Measurements from ENCODE around the gene TIGD7. TPM values are rescaled to one million over a fixed set of nuclear protein-coding genes. Genes with fewer than 3 reads are reported as not detected.

The TIGD7 gene
- total and polyA plus RNA-seq, 8 donors: 3.4 to 14.8 (median 11.6) TPM

- DNase-seq (no peak), ATAC-seq (no peak)
- Histone ChIP-seq H3K4me1 (no peaks in the 10 kb centered on the region), H3K27me3 (no peaks in the 10 kb centered on the region), H3K27ac (no peak overlapping the region), H3K4me3 (no peak overlapping the region), H3K9me3 (peaks cover 0 to 100% of the 10 kb centered on the region in 2 donors), H3K36me3 (peaks cover 2 to 71% of the 10 kb centered on the region in 2 donors)
- intact Hi-C loops (cut with DNase I): no loop called here
- no peak for TF ChIP-seq CTCF (IDR thresholded peaks at IDR 0.05)
Observed at GRCh38 chr16:3295209-3295608, 10.0 kb downstream of the TIGD7 start.

- H3K9me3 ChIP-seq: peaks cover 0 to 98% of the 10 kb centered on the region in 2 donors
- ATAC-seq: no peak
- intact Hi-C loops (cut with DNase I): no loop called here
Observed at GRCh38 chr16:3292604-3293003, 12.6 kb downstream of the TIGD7 start.

GRCh38 chr16:3289998-3290673 is 15.1 kb downstream of the TIGD7 start:
- H3K27ac ChIP-seq: no peak overlapping the region
- H3K36me3 ChIP-seq: peaks cover 10 to 98% of the 10 kb centered on the region in 2 donors
- peaks cover 0 to 10% of the 10 kb centered on the region in 2 donors for H3K4me1 ChIP-seq
- ATAC-seq (no peak), DNase-seq (no peak)
- no peak for TF ChIP-seq CTCF (IDR thresholded peaks at IDR 0.05)
- no peak overlapping the region for H3K4me3 ChIP-seq
- no peaks in the 10 kb centered on the region for H3K27me3 ChIP-seq
- intact Hi-C loops (cut with DNase I): no loop called here
- peaks cover 0 to 84% of the 10 kb centered on the region in 2 donors for H3K9me3 ChIP-seq

More at GRCh38 chr16:3292604-3293003, 12.6 kb downstream of the TIGD7 start:
- Histone ChIP-seq H3K36me3 (peaks cover 10 to 82% of the 10 kb centered on the region in 2 donors), H3K4me3 (no peak overlapping the region), H3K4me1 (no peaks in the 10 kb centered on the region), H3K27me3 (no peaks in the 10 kb centered on the region), H3K27ac (no peak overlapping the region)
- no peak for DNase-seq
- TF ChIP-seq CTCF (IDR thresholded peaks at IDR 0.05): no peak

GRCh38 chr16:3285131-3285530 is 20.1 kb downstream of the TIGD7 start:
- Histone ChIP-seq H3K36me3 (peaks cover 7 to 53% of the 10 kb centered on the region in 2 donors), H3K4me1 (peaks cover 13 to 37% of the 10 kb centered on the region in 2 donors), H3K9me3 (peaks cover 0 to 34% of the 10 kb centered on the region in 2 donors), H3K27ac (no peak overlapping the region), H3K4me3 (peak overlapping the region; percentile 77 to 98), H3K27me3 (no peaks in the 10 kb centered on the region)
- intact Hi-C loops (cut with DNase I): no loop called here
- no peak for ATAC-seq
- no peak for TF ChIP-seq CTCF (IDR thresholded peaks at IDR 0.05)
- DNase-seq: no peak

GRCh38 chr16:3283543-3284447 is 21.4 kb downstream of the TIGD7 start:
- Histone ChIP-seq H3K9me3 (peaks cover 0 to 21% of the 10 kb centered on the region in 2 donors), H3K4me3 (peak overlapping the region; percentile 77 to 98), H3K27me3 (no peaks in the 10 kb centered on the region), H3K36me3 (peaks cover 0 to 40% of the 10 kb centered on the region in 2 donors), H3K27ac (peak overlapping the region; percentile 99 to 100), H3K4me1 (peaks cover 13 to 37% of the 10 kb centered on the region in 2 donors)
- no peak for TF ChIP-seq CTCF (IDR thresholded peaks at IDR 0.05)
- ATAC-seq: no peak
- peak in 1 of 4 donors; percentile 42 for DNase-seq
- intact Hi-C loops (cut with DNase I): no loop called here
